Neural progenitor cell (in vitro differentiated cells): ENCODE data around the gene THBS3. TPM values are rescaled to one million over a fixed set of nuclear protein-coding genes. Genes with fewer than 3 reads are reported as not detected.
A peak's percentile ranks its signal among the peaks of the same experiment; 100 is the strongest.

Experiments used
- DNase-seq: peaks from one replicate; pipeline ENCODE4 v3.0.0-alpha.2; 2016; ENCODE audit warnings: low spot score
- H2AFZ ChIP-seq: fragments of 200-600 bp; sonication (generic); replicated peaks from 2 replicates; pipeline ENCODE4 v1.6.1; 2016; ENCODE audit warnings: antibody characterized with exemption
- H3F3A ChIP-seq: fragments of 200-600 bp; sonication (generic); 2 replicates; pipeline ENCODE4 v1.6.1; 2016; ENCODE audit warnings: antibody characterized with exemption, low read depth
- H3K27ac ChIP-seq: fragments of 200-600 bp; sonication (generic); 2 replicates; pipeline ENCODE4 v1.5.1; 2016; ENCODE audit warnings: mild to moderate bottlenecking
- H3K27me3 ChIP-seq: fragments of 200-600 bp; sonication (generic); 2 replicates; pipeline ENCODE4 v1.6.1; 2016; ENCODE audit warnings: mild to moderate bottlenecking, moderate library complexity
- H3K36me3 ChIP-seq: fragments of 200-600 bp; sonication (generic); 2 replicates; pipeline ENCODE4 v1.5.1; 2016
- H3K4me1 ChIP-seq: fragments of 200-600 bp; sonication (generic); 2 replicates; pipeline ENCODE4 v1.6.1; 2016; ENCODE audit warnings: mixed run types
- H3K4me2 ChIP-seq: fragments of 200-600 bp; sonication (generic); 2 replicates; pipeline ENCODE4 v1.6.1; 2016
- H3K4me3 ChIP-seq: fragments of 200-600 bp; sonication (generic); 2 replicates; pipeline ENCODE4 v1.5.1; 2016
- H3K79me2 ChIP-seq: fragments of 200-600 bp; sonication (generic); 2 replicates; pipeline ENCODE4 v1.6.1; 2016; ENCODE audit warnings: low read depth
- H3K9ac ChIP-seq: fragments of 200-600 bp; sonication (generic); 2 replicates; pipeline ENCODE4 v1.6.1; 2016
- H3K9me3 ChIP-seq: fragments of 200-600 bp; sonication (generic); 2 replicates; pipeline ENCODE4 v1.5.1; 2016; ENCODE audit warnings: low read depth
- H4K20me1 ChIP-seq: fragments of 200-600 bp; sonication (generic); 2 replicates; pipeline ENCODE4 v1.6.1; 2016; ENCODE audit warnings: low read depth
- H3K27ac Mint-ChIP-seq: 3 replicates; pipeline ENCODE4 v1.8.0; 2021; ENCODE audit warnings: mixed read lengths
- H3K27me3 Mint-ChIP-seq: 2 replicates; pipeline ENCODE4 v1.8.0; 2022; ENCODE audit warnings: low read depth, mild to moderate bottlenecking, inconsistent platforms, moderate library complexity, mixed read lengths; ENCODE audit not compliant: insufficient read depth
- H3K36me3 Mint-ChIP-seq: 3 replicates; pipeline ENCODE4 v1.8.0; 2021; ENCODE audit warnings: mixed read lengths
- H3K4me1 Mint-ChIP-seq: 3 replicates; pipeline ENCODE4 v1.8.0; 2021; ENCODE audit warnings: mixed read lengths
- H3K4me3 Mint-ChIP-seq: 3 replicates; pipeline ENCODE4 v1.8.0; 2021; ENCODE audit warnings: mild to moderate bottlenecking, moderate library complexity, mixed read lengths
- H3K9me3 Mint-ChIP-seq: 3 replicates; pipeline ENCODE4 v1.8.0; 2020; ENCODE audit warnings: mixed read lengths
- EZH2 ChIP-seq: fragments of 200-600 bp; sonication (generic); IDR thresholded peaks from 2 replicates; pipeline ENCODE4 v1.6.1; 2017; ENCODE audit warnings: antibody characterized with exemption, mild to moderate bottlenecking, moderate library complexity
- EZH2phosphoT487 ChIP-seq: fragments of 200-600 bp; sonication (generic); IDR thresholded peaks from 2 replicates; pipeline ENCODE4 v1.6.1; 2017; ENCODE audit warnings: antibody characterized with exemption
- total RNA-seq: library from RNA; depleted of rRNA; stranded (reverse); fragments of >200 nt; gene quantifications from 2 replicates; pipeline ENCODE4 v1.2.3, GENCODE V29; 2015; ENCODE audit warnings: low replicate concordance
- TF ChIP-seq, protein P1 (sequence below): fragments of 200-600 bp; sonication (generic); IDR thresholded peaks from 2 replicates; pipeline ENCODE4 v1.5.1; 2017; ENCODE audit warnings: antibody characterized with exemption, mild to moderate bottlenecking

Gene THBS3
- total RNA-seq, 1 donor from 2014 or later: 19.3 TPM

- DNase-seq: no peak
- Mint-ChIP-seq H3K9me3 (no peaks in the 10 kb centered on the region), H3K27me3 (peaks cover 29% of the 10 kb centered on the region), H3K36me3 (peaks cover 5% of the 10 kb centered on the region), H3K4me1 (peaks cover 40% of the 10 kb centered on the region), H3K4me3 (peak overlapping the region; percentile 88), H3K27ac (no peak overlapping the region)
- Histone ChIP-seq H3K4me3 (no peak overlapping the region), H3F3A (peaks cover 47% of the 10 kb centered on the region), H3K9ac (no peak overlapping the region), H4K20me1 (peaks cover 5% of the 10 kb centered on the region), H3K4me2 (peak overlapping the region; percentile 96), H3K36me3 (no peaks in the 10 kb centered on the region), H3K27me3 (no peaks in the 10 kb centered on the region), H3K79me2 (peaks cover 8% of the 10 kb centered on the region), H3K9me3 (no peaks in the 10 kb centered on the region), H3K27ac (no peak overlapping the region), H2AFZ (no peak overlapping the region), H3K4me1 (peaks cover 24% of the 10 kb centered on the region)
- TF ChIP-seq EZH2 (no peak), EZH2phosphoT487 (no peak)
- TF ChIP-seq, protein P1, sequence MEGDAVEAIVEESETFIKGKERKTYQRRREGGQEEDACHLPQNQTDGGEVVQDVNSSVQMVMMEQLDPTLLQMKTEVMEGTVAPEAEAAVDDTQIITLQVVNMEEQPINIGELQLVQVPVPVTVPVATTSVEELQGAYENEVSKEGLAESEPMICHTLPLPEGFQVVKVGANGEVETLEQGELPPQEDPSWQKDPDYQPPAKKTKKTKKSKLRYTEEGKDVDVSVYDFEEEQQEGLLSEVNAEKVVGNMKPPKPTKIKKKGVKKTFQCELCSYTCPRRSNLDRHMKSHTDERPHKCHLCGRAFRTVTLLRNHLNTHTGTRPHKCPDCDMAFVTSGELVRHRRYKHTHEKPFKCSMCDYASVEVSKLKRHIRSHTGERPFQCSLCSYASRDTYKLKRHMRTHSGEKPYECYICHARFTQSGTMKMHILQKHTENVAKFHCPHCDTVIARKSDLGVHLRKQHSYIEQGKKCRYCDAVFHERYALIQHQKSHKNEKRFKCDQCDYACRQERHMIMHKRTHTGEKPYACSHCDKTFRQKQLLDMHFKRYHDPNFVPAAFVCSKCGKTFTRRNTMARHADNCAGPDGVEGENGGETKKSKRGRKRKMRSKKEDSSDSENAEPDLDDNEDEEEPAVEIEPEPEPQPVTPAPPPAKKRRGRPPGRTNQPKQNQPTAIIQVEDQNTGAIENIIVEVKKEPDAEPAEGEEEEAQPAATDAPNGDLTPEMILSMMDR: no peak
Observed at GRCh38 chr1:155210314-155211104, 2.8 kb upstream of the THBS3 start.

DNA sequence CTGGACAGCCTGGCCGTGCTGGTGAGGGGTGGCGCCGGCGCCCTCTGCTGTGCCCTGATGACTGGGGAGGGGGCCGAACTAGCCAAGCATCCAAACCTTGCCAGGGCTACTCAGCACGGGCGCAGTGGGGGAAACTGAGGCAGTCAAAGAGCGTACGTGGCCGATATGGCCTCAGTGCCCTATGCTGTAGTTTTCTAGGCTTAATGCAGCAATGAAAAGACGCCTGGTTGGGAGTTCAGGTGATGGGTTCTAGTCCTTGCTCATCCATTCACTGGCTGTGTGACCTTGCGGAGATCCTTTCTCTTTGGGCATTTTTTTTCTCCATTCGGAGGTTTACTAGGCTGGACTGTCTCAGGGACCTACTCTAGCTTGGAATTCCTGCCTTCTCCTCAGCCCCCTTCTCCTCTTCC lies 1.6 kb upstream of the THBS3 start:
- peaks cover 34% of the 10 kb centered on the region for H3K27me3 Mint-ChIP-seq
- H3K27me3 ChIP-seq: no peaks in the 10 kb centered on the region
- peak overlapping the region; percentile 88 for H3K4me3 Mint-ChIP-seq
- H3K9me3 ChIP-seq: no peaks in the 10 kb centered on the region
- peaks cover 16% of the 10 kb centered on the region for H4K20me1 ChIP-seq
- peak overlapping the region; percentile 62 for H3K9ac ChIP-seq
- peak overlapping the region; percentile 77 for H2AFZ ChIP-seq
- DNase-seq: peak; percentile 47
- peak overlapping the region; percentile 86 for H3K4me3 ChIP-seq
- H3K27ac Mint-ChIP-seq: peak overlapping the region; percentile 94
- peaks cover 24% of the 10 kb centered on the region for H3K4me1 ChIP-seq
- no peaks in the 10 kb centered on the region for H3K9me3 Mint-ChIP-seq
- peaks cover 8% of the 10 kb centered on the region for H3K79me2 ChIP-seq
- peak overlapping the region; percentile 96 for H3K4me2 ChIP-seq
- H3F3A ChIP-seq: peaks cover 59% of the 10 kb centered on the region
- H3K36me3 ChIP-seq: no peaks in the 10 kb centered on the region
- peak overlapping the region; percentile 64 for H3K27ac ChIP-seq
- peaks cover 43% of the 10 kb centered on the region for H3K4me1 Mint-ChIP-seq
- TF ChIP-seq, protein P1: no peak
- TF ChIP-seq EZH2 (no peak), EZH2phosphoT487 (no peak)
- peaks cover 3% of the 10 kb centered on the region for H3K36me3 Mint-ChIP-seq

GRCh38 chr1:155208541-155209311 lies 1.0 kb upstream of the THBS3 start, which contains the start of gene MTX1:
TSS of gene MTX1 (plus strand) at chr1:155208695. CDS start at chr1:155208805, 110 bp downstream.
- TF ChIP-seq, protein P1: no peak
- TF ChIP-seq EZH2phosphoT487 (no peak), EZH2 (no peak)
- Histone ChIP-seq H3K9ac (peak within 1 kb of the TSS; percentile 64), H3F3A (peaks cover 65% of the 10 kb centered on the region), H3K9me3 (no peaks in the 10 kb centered on the region), H3K4me3 (peak within 1 kb of the TSS; percentile 86), H3K79me2 (peaks cover 8% of the 10 kb centered on the region), H3K36me3 (no peaks in the 10 kb centered on the region), H2AFZ (peak within 1 kb of the TSS; percentile 77), H3K4me2 (peak within 1 kb of the TSS; percentile 96), H3K27me3 (no peaks in the 10 kb centered on the region), H4K20me1 (peaks cover 19% of the 10 kb centered on the region), H3K27ac (peak within 1 kb of the TSS; percentile 92), H3K4me1 (peaks cover 24% of the 10 kb centered on the region)
- Mint-ChIP-seq H3K27me3 (peaks cover 34% of the 10 kb centered on the region), H3K4me3 (peak within 1 kb of the TSS; percentile 88), H3K27ac (peak within 1 kb of the TSS; percentile 97), H3K9me3 (no peaks in the 10 kb centered on the region), H3K36me3 (peaks cover 3% of the 10 kb centered on the region), H3K4me1 (peaks cover 43% of the 10 kb centered on the region)
- DNase-seq: peak; percentile 96
